GM12891 (cell line): ENCODE measurements around the gene IKZF1.
A peak's percentile ranks its signal among the peaks of the same experiment; 100 is the strongest.
"Not testable (repeated sequence)": the region's sequence is repeated elsewhere in the genome, so short reads cannot be mapped to it uniquely, and the experiment has no call there.

Experiments used
- DNase-seq: peaks from one replicate; pipeline ENCODE4 v3.0.0; 2011; ENCODE audit warnings: low spot score; ENCODE audit not compliant: insufficient read length
- FAIRE-seq: peaks from 2 replicates; lab custom pipeline; 2011; peaks lifted over from hg19 to GRCh38; lab: Jason Lieb, UNC
- PAX5 ChIP-seq: IDR thresholded peaks from 2 replicates; pipeline ENCODE4 v1.6.1; 2011; ENCODE audit warnings: low read length, moderate library complexity, mild to moderate bottlenecking; ENCODE audit not compliant: insufficient read depth, severe bottlenecking
- POLR2A ChIP-seq: IDR thresholded peaks from 2 replicates; pipeline ENCODE4 v1.6.1; 2011; ENCODE audit warnings: low read depth, low read length, control low read depth
- POLR2AphosphoS5 ChIP-seq: IDR thresholded peaks from 2 replicates; pipeline ENCODE4 v1.6.1; 2011; ENCODE audit warnings: low read depth, low read length, control low read depth
- POU2F2 ChIP-seq: IDR thresholded peaks from 2 replicates; pipeline ENCODE4 v1.6.1; 2011; ENCODE audit warnings: low read depth, mild to moderate bottlenecking, control low read depth, low read length, moderate library complexity
- SPI1 ChIP-seq: IDR thresholded peaks from 2 replicates; pipeline ENCODE4 v1.6.1; 2011; ENCODE audit warnings: low read depth, low read length, control low read depth
- TAF1 ChIP-seq: IDR thresholded peaks from 2 replicates; pipeline ENCODE4 v1.6.1; 2011; ENCODE audit warnings: low read depth, low read length, control low read depth

Gene IKZF1

DNA sequence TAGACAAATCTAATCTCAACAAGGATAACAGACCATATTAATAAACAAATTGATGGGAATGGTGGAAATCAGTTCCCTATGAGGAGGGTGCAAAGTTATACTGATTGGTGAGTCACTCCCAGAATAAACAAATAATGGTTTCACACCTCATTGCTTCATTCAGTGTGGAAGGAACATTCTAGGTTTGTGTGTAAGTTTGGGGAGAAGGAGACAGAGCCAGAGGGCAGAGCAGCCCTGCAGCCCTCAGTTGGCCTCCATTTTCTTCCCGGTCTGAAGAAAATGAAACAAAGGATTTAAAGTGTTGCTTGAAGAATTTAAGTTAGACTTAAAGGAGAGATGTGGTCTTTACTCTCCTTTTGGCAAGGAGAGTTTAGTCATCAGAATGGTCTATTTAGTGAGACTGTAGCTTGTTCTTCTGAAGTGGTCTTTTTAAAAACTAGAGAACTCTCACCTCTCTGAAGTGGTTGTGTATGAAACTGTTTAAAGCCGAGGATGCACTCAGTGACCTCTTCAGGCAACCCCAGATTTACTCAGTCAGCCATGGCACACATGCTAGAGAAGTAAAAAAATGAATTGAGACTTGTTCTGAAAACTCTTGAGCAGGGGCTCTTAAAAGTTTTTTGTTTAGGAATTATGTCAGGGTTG is 27.2 kb downstream of the IKZF1 start:
- FAIRE-seq (no peak), DNase-seq (no peak)
- peak; percentile 66 for TF ChIP-seq PAX5
- TF ChIP-seq POU2F2, result no peak

DNA sequence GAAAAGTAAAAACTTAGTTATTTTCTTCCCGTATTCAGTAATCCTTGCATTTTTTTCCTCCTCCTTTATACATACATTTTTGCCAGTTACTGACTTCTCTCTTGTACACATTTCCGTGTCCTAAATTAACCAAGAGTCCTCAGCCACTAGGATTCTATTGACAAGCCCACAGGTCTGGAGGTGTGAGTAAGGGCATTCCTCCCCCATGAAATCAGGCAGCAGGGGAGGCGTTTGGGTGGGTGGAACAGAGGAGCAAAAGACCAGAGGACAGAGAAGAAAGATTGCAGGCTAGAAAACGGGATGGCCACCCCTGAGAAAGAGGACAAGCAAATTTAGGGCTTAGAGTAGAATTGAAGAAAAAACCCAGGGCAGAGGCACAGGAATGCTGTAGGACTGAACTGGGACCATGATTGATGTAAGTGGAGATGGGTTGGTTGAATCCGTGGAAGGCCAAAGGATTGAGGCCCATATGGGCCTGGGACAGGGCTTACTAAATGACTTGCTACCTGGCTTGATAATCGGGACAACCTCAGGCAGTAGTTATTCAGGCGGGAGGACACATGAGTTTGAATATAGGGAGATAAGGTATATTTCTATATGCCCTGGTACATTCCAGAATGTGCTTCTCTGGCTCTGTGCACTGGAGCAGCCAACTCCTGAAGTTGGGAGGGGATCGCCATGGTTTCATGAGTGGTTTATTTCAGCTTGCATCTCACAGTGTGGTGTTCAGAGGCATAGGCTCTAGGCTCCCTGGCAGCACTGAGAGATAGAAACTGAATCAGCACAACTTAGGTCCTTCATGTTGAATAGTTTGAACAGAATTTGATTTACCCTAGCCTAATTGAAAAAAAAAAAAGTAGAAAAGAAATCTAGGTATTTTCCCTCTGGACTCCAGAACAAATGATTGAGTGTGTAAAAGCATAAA is 28.0 kb downstream of the IKZF1 start:
- FAIRE-seq (no peak), DNase-seq (no peak)
- TF ChIP-seq PAX5 (no peak), POLR2AphosphoS5 (no peak), SPI1 (no peak), TAF1 (no peak), POLR2A (no peak), POU2F2 (no peak)

DNA sequence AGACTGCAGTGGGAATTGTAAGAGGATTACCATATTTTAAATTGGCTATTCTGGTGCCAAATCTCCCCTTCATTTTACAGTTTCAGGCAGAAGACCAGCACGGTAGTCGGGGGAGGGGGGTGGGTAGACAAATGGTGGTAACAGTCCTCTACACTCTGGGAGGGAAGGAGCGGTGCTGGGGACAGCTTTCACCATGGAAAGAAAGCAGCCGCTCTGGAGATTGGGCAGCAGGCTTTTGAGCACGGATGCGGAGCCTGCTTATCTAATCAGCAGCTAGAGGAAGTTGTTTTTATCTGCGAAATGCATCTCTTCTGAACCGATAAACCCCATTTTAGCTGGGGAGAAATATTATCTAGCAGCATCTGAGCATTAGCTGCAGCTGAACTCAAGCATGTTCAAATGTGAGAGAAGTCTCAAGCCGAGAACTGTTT is 28.7 kb downstream of the IKZF1 start:
- FAIRE-seq, result no peak
- DNase-seq, result no peak
- TF ChIP-seq PAX5 (no peak), TAF1 (0 out of 2 replicates have a peak, but pooled peaks have one; percentile 14)

DNA sequence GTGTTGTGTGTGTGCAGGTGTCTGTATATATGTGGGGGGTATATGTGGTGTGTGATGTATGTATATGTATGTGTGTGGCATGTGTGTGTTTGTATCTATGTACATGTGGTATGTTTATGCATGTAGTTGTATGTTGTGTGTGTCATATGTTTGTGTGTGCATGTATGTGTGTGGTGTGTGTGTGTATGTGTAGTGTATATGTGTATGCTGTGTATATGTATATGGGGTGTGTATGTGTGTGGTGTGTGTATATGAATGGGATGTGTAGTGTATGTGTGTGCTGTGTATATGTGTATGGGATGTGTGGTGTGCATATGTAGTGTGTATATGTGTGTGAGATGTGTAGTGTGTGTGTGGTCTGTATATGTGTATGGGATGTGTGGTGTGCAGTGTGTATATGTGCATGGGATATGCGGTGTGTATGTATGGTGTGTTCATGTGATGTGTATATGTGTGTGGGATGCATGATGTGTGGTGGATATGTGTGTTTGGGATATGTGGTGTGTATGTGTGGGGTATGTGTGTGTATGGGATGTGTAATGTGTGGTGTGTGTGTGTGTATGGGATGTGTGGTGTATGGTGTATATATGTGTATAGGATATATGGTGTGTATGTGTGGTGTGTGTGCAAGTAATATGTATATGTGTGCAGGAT is 30.0 kb downstream of the IKZF1 start:
- DNase-seq (no peak), FAIRE-seq (no peak)
- TF ChIP-seq SPI1 (no peak), POLR2AphosphoS5 (no peak), POLR2A (no peak), POU2F2 (no peak), PAX5 (no peak), TAF1 (no peak)

GRCh38 chr7:50335230-50335794 is 30.8 kb downstream of the IKZF1 start:
- TF ChIP-seq POLR2AphosphoS5, result no peak
- TF ChIP-seq POU2F2, result 0 out of 2 replicates have a peak, but pooled peaks have one; percentile 25
- FAIRE-seq (no peak), DNase-seq (no peak)

DNA sequence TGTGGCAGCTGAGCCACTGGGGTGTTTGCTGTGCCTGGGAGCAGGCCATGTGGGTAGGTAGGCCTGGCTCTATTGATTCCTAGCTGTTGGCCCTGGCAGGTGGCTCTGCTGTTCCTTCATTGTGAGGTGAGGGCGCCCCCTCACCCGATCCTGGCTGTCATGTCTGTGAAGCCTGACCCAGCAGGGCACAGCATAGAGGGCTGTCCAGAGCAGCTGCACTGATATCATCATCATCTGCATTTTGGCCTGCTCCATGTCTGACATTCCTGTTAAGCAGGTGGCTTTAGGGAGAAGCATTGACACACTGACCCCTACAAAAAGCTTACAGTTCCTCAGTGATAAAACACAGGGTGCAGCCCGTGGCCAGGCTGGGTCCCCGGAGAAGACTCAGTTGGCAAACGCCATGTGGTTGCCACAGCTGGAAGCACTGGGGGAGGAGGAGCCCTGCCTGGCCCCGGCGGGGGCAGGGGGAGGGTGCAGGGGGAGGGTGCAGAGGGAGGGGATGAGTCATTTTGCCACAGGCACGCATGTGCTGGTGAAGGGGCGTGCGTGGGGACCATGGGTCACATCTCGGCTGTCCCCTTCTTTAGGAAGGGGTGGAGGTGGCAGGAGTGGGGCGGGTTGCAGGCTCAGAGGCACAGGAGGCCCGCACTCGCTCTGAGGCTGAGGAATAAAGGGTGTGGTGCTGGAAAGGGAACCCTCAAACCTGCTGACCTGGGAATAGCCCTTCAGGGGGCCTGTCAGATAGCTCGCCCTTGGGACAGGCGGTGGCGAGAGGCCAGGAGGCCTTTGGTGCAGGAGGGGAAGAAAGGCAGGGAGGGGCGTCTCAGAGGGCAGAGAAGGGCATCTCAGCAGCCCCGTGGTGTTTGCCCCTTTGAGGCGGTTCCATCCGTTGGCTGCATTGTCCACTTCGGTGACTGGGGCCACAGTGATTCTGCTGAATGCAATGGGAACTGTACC is 31.6 kb downstream of the IKZF1 start:
- no peak for TF ChIP-seq POU2F2
- no peak for TF ChIP-seq SPI1
- TF ChIP-seq POLR2AphosphoS5, result no peak
- TF ChIP-seq TAF1, result no peak
- TF ChIP-seq POLR2A, result no peak
- no peak for TF ChIP-seq PAX5
- DNase-seq (no peak), FAIRE-seq (no peak)

GRCh38 chr7:50336894-50337703 is 32.6 kb downstream of the IKZF1 start:
- DNase-seq, result no peak
- no peak for FAIRE-seq
- TF ChIP-seq POU2F2 (0 out of 2 replicates have a peak, but pooled peaks have one; percentile 2), POLR2A (no peak), TAF1 (no peak), SPI1 (no peak)

DNA sequence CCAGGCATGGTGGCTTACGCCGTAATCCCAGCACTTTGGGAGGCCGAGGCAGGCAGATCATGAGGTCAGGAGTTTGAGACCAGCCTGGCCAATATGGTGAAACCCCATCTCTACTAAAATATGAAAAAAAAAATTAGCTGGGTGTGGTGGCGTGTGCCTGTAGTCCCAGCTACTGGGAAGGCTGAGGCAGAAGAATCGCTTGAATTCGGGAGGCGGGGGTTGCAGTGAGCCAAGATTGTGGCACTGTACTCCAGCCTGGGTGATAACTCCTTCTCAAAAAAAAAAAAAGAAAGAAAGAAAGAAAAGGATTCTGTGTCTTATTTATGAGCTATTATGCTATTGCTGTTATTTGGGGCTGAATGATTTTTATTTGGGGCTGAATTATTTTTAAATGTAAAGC is 35.0 kb downstream of the IKZF1 start:
- not testable (repeated sequence) for DNase-seq, FAIRE-seq

- DNase-seq, result no peak
- FAIRE-seq, result no peak
- TF ChIP-seq SPI1, result no peak
- TF ChIP-seq POU2F2, result no peak
- no peak for TF ChIP-seq TAF1
- no peak for TF ChIP-seq POLR2A
- no peak for TF ChIP-seq POLR2AphosphoS5
- TF ChIP-seq PAX5, result no peak
These were observed 35.5 kb downstream of the IKZF1 start for GRCh38 chr7:50339990-50340500.
